ENCODE measurements around the gene ACP5. TPM values are rescaled to one million over a fixed set of nuclear protein-coding genes. Genes with fewer than 3 reads are reported as not detected.

ACP5 gene
- total and polyA plus RNA-seq, 2 of the 4 experiments (the other 2 are of a cell fraction), result 0.54 to 1.2 TPM

DNA sequence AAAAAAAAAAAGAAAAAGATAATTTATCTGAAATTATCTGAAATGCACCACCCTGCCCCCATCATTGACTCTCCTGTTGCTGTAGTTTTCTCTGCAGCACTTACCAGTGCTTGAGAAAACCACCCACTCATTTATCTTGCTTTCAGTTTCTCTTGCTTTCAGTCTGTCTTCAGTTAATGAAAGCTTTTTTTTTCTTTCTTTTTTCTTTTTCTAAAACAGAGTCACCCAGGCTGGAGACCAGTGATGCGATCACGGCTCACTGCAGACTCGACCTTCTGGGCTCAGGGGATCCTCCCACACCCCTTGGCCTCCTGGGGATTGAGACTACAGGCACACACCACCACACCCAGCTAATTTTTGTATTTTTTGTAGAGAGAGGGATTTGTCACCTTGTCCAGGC is 4.3 kb upstream of the ACP5 start:
- no peak overlapping the region for H3K56ac ChIP-seq (ENCODE audit: extremely low read depth, insufficient read depth, low read length)
- no peak overlapping the region for H3K27ac ChIP-seq (ENCODE audit: insufficient read depth, low read length)
- H3K36me3 ChIP-seq (ENCODE audit: control insufficient read depth, insufficient read depth, low read length), result no peaks in the 10 kb centered on the region
- peaks cover 4% of the 10 kb centered on the region for H3K4me1 ChIP-seq (ENCODE audit: control insufficient read depth, insufficient read depth, low read length)
- no peak overlapping the region for H2BK120ac ChIP-seq (ENCODE audit: low read depth, low read length)
- H4K20me1 ChIP-seq (ENCODE audit: insufficient read depth, low read length), result no peaks in the 10 kb centered on the region
- H3K9ac ChIP-seq (ENCODE audit: low read depth, low read length), result no peak overlapping the region
- ATAC-seq (ENCODE audit: low read depth) (peak; percentile 67), DNase-seq (peak; percentile 52)
- no peak overlapping the region for H4K91ac ChIP-seq (ENCODE audit: insufficient read depth, low read depth, low read length)
- no peaks in the 10 kb centered on the region; the same call in 1 of the 2 replicates for H3K9me1 ChIP-seq (ENCODE audit: insufficient read depth, low read length)
- no peak overlapping the region for H3K18ac ChIP-seq (ENCODE audit: low read depth, low read length)
- peaks cover 3% of the 10 kb centered on the region; the same call in 1 of the 2 replicates for H3K27me3 ChIP-seq (ENCODE audit: control insufficient read depth, insufficient read depth, low read length)
- H3K23ac ChIP-seq (ENCODE audit: low read depth, low read length), result no peak overlapping the region
- TF ChIP-seq RCOR1 (IDR thresholded peaks at IDR 0.05; ENCODE audit: insufficient replicate concordance, low read length), result no peak
- no peak for TF ChIP-seq CEBPB (IDR thresholded peaks at IDR 0.05; ENCODE audit: low read depth, low read length)
- H4K8ac ChIP-seq (ENCODE audit: low read depth in 2 of 2, low read length in 2 of 2), result 0 out of 4 replicates have a peak overlapping the region, but pooled peaks of 1 of the 2 experiments have one; percentile 63
- H2BK15ac ChIP-seq (ENCODE audit: low read depth, low read length), result no peak overlapping the region
- no peak overlapping the region for H4K5ac ChIP-seq (ENCODE audit: low read depth, low read length)
- H3K79me1 ChIP-seq (ENCODE audit: low read depth in 1 of 2, low read length in 2 of 2), result no peaks in the 10 kb centered on the region
- BruUV-seq (replicated peaks), result no TSS peak
- in situ Hi-C loops (cut with MboI; ENCODE audit: low sequenced_read_pairs) (no loop called here), intact Hi-C loops (cut with micrococcal nuclease) (no loop called here), dilution Hi-C loops (cut with HindIII; ENCODE audit: low sequenced_read_pairs, unreplicated experiment) (no loop called here)
- no peaks in the 10 kb centered on the region for H3K9me3 ChIP-seq (ENCODE audit: control insufficient read depth, insufficient read depth, low read length)
- no peak overlapping the region for H2AFZ ChIP-seq (replicated peaks; ENCODE audit: low read length, poor library complexity)
- no peak overlapping the region for H3K4me2 ChIP-seq (ENCODE audit: low read depth, low read length)
- no peak overlapping the region for H2AK5ac ChIP-seq (ENCODE audit: low read depth, low read length)
- H2AK9ac ChIP-seq (replicated peaks; ENCODE audit: low read depth, low read length, poor library complexity), result no peak overlapping the region
- H3K14ac ChIP-seq (replicated peaks; ENCODE audit: low read depth, low read length), result 0 out of 2 replicates have a peak overlapping the region, but pooled peaks have one; percentile 37
- POLR2A ChIA-PET (ENCODE audit: unreplicated experiment), result no interaction called here
- no peak overlapping the region for H2BK20ac ChIP-seq (ENCODE audit: low read depth, low read length)
- H3K4ac ChIP-seq (ENCODE audit: low read depth, low read length), result 0 out of 2 replicates have a peak overlapping the region, but pooled peaks have one; percentile 3
- WGBS, 2 experiments (ENCODE audit: extremely low coverage in 2 of 2, insufficient read length in 1 of 2), result no CpG with 5 or more reads among the region's 3 CpGs
- H3K4me3 ChIP-seq (ENCODE audit: insufficient read depth, low read depth, low read length), result no peak overlapping the region
- CTCF ChIA-PET, result interaction anchor here (1.0 kb wide), 1 partner anchor 20 kb away, joined by 4 read pairs; no protein-coding TSS in a partner anchor
- no peak overlapping the region for H2BK5ac ChIP-seq (ENCODE audit: low read depth, low read length, poor library complexity, severe bottlenecking)

Data from IMR-90 (cell line).